ENCODE results near the gene ERGIC2. TPM values are rescaled to one million over a fixed set of nuclear protein-coding genes. Genes with fewer than 3 reads are reported as not detected.

ERGIC2 gene
- total RNA-seq, 5 donors from 2014 or later (not counting 1 experiment from before 2014, with no cell fraction given): 35.3 to 62.5 (median 50.5) TPM

DNA sequence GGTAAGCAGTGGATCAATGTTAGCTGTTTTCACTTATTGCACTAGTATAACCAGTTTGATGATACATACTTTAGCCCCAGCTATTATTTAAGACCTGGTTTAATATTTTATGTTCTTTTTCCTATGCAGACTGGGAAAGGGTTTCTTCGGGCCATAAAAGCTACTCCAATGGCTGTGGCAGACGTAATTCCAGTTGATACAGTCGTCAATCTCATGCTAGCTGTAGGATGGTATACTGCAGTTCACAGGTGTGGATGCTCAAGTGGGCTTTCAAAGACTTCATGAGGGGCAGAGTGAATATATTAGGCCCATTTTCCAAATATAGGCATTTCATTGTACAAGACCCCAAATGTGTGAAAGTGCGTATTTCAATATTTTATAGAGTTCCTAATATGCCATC lies 70.1 kb downstream of the ERGIC2 start:
- 100% methylated on average over 3 of the region's 4 CpGs for WGBS (ENCODE audit: insufficient coverage)
- Mint-ChIP-seq H3K4me3 (no peak overlapping the region), H3K9me3 (no peaks in the 10 kb centered on the region), H3K27me3 (no peaks in the 10 kb centered on the region), H3K27ac (no peak overlapping the region), H3K4me1 (no peaks in the 10 kb centered on the region), H3K36me3 (peaks cover 17% of the 10 kb centered on the region)
- Histone ChIP-seq H3K27ac (ENCODE audit: low read length) (no peak overlapping the region), H3K4me3 (ENCODE audit: control insufficient read depth in 1 of 2, extremely low read depth in 1 of 2, low read length in 1 of 2) (no peak overlapping the region), H3K36me3 (ENCODE audit: control insufficient read depth in 2 of 2, extremely low read depth in 1 of 2, insufficient read depth in 1 of 2, low read length in 1 of 2) (no peaks in the 10 kb centered on the region), H3K27me3 (replicated peaks in 1 of 2; ENCODE audit: control insufficient read depth in 2 of 2, extremely low read depth in 1 of 2, insufficient read depth in 2 of 2, low read length in 1 of 2) (no peaks in the 10 kb centered on the region), H3K4me1 (ENCODE audit: control insufficient read depth in 1 of 2, extremely low read depth in 1 of 2, insufficient read depth in 2 of 2, low read length in 2 of 2) (no peaks in the 10 kb centered on the region), H3K9me3 (no peaks in the 10 kb centered on the region)
- ATAC-seq (replicated peaks in 1 of 4) (no peak), DNase-seq (no peak)
- ChIA-PET POLR2A (interaction anchor here in 1 of 2 donors (0.6 kb wide), 1 partner anchor 18 kb away, joined by 3 read pairs; no protein-coding TSS in a partner anchor), CTCF (interaction anchor here in 1 of 2 donors (0.6 to 1.1 kb wide), 2 partner anchors 11 to 823 kb away, joined by 3 to 5 read pairs; no protein-coding TSS in a partner anchor)

DNA sequence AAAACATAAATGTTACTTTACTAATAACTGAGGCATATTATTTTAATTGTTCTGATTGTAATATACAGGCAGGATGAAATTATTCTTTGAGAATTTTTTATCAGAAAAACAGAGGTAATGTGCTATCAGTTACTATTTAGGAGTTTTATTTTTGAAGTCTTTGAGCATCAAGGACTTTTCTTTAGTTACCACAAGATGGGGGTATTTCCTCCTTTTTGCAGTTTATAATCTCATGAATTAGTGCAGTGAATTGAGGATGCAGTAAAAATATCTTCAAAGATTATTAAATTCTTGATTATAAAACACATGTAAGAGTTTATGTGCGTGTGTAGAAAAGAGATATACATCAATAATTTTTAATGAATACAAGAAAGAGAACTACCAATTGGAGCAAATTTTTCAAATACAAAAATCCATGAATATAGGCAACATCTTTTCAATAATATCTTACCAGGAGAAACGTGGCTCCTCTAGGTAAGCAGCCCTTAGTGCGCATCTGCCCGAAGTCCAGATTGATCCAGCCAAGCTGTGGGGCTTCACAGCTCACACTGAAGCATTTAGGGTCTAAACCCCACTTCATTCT lies 71.6 kb downstream of the ERGIC2 start:
- CTCF ChIA-PET: interaction anchor here in 1 of 2 donors (0.7 kb wide), 1 partner anchor 222 kb away, joined by 3 read pairs; no protein-coding TSS in a partner anchor
- Histone ChIP-seq H3K9me3 (no peaks in the 10 kb centered on the region), H3K4me1 (ENCODE audit: control insufficient read depth in 1 of 2, extremely low read depth in 1 of 2, insufficient read depth in 2 of 2, low read length in 2 of 2) (no peaks in the 10 kb centered on the region), H3K27ac (ENCODE audit: low read length) (no peak overlapping the region), H3K36me3 (ENCODE audit: control insufficient read depth in 2 of 2, extremely low read depth in 1 of 2, insufficient read depth in 1 of 2, low read length in 1 of 2) (no peaks in the 10 kb centered on the region), H3K4me3 (ENCODE audit: control insufficient read depth in 1 of 2, extremely low read depth in 1 of 2, low read length in 1 of 2) (no peak overlapping the region), H3K27me3 (replicated peaks in 1 of 2; ENCODE audit: control insufficient read depth in 2 of 2, extremely low read depth in 1 of 2, insufficient read depth in 2 of 2, low read length in 1 of 2) (no peaks in the 10 kb centered on the region)
- Mint-ChIP-seq H3K27me3 (no peaks in the 10 kb centered on the region), H3K36me3 (peaks cover 13% of the 10 kb centered on the region), H3K9me3 (no peaks in the 10 kb centered on the region), H3K27ac (no peak overlapping the region), H3K4me1 (no peaks in the 10 kb centered on the region), H3K4me3 (no peak overlapping the region)
- ATAC-seq (replicated peaks in 1 of 4) (no peak), DNase-seq (peak in 1 of 35 experiments; percentile 27)
- POLR2A ChIA-PET: no interaction called here
- no CpG with 5 or more reads among the region's 4 CpGs for WGBS (ENCODE audit: insufficient coverage)

DNA sequence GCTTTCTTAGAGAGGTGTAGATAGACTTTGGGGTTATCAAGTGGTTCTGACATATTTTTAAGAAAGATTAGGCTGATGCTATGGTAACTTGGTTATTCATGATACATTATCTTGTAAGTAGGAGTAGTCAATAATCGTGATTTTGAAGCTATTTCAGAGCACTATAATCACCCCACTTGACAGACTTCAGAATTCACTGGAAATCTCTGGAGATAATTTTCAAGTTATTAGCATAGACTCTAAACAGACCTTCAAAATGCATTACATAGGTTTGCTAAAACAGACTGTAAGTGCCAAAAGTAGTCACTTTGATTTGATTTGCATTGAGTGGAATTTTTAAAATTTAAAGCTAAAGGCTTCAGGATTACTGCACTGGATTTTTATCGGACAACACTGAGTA lies 74.3 kb downstream of the ERGIC2 start:
- Mint-ChIP-seq H3K27me3 (no peaks in the 10 kb centered on the region), H3K27ac (no peak overlapping the region), H3K4me1 (no peaks in the 10 kb centered on the region), H3K36me3 (peaks cover 17% of the 10 kb centered on the region), H3K9me3 (no peaks in the 10 kb centered on the region), H3K4me3 (no peak overlapping the region)
- no peaks in the 10 kb centered on the region for H3K4me1 ChIP-seq (ENCODE audit: control insufficient read depth in 1 of 2, extremely low read depth in 1 of 2, insufficient read depth in 2 of 2, low read length in 2 of 2)
- POLR2A ChIA-PET: interaction anchor here in 1 of 2 donors (0.6 kb wide), 1 partner anchor 257 kb away, joined by 5 read pairs; no protein-coding TSS in a partner anchor
- no peaks in the 10 kb centered on the region for H3K27me3 ChIP-seq (replicated peaks in 1 of 2; ENCODE audit: control insufficient read depth in 2 of 2, extremely low read depth in 1 of 2, insufficient read depth in 2 of 2, low read length in 1 of 2)
- CTCF ChIA-PET: interaction anchor here (0.6 to 2.6 kb wide), 3 partner anchors 10 to 218 kb away, joined by 3 to 11 read pairs (median 3); no protein-coding TSS in a partner anchor
- H3K9me3 ChIP-seq: no peaks in the 10 kb centered on the region
- no peak overlapping the region for H3K4me3 ChIP-seq (ENCODE audit: control insufficient read depth in 1 of 2, extremely low read depth in 1 of 2, low read length in 1 of 2)
- DNase-seq (no peak), ATAC-seq (replicated peaks in 1 of 4) (no peak)
- no peaks in the 10 kb centered on the region for H3K36me3 ChIP-seq (ENCODE audit: control insufficient read depth in 2 of 2, extremely low read depth in 1 of 2, insufficient read depth in 1 of 2, low read length in 1 of 2)
- no peak overlapping the region for H3K27ac ChIP-seq (ENCODE audit: low read length)
- no CpG with 5 or more reads among the region's 2 CpGs for WGBS (ENCODE audit: insufficient coverage)

DNA sequence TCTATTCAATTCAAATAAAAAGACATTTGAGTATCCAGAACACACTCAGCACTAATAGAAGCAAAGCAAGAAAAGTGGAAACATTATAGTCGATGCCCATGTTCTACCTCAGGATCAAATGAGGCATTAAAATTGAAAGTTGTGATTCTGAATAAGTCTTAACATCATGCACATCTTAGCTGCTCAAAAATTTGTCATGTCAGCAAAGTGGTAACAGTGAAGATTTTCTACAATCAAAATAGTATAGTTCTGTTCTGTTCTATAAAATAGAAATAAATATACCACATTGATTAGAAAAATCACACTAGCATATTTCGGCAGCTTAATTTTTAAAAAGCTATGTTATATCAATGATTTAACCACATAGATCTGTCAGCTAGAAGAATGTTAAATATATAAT lies 74.7 kb downstream of the ERGIC2 start:
- ChIA-PET POLR2A (interaction anchor here in 1 of 2 donors (0.6 kb wide), 1 partner anchor 257 kb away, joined by 5 read pairs; no protein-coding TSS in a partner anchor), CTCF (interaction anchor here (0.7 to 2.6 kb wide), 3 partner anchors 11 to 1573 kb away, joined by 3 to 11 read pairs (median 5); no protein-coding TSS in a partner anchor)
- H3K9me3 ChIP-seq: no peaks in the 10 kb centered on the region
- no peak overlapping the region for H3K27ac Mint-ChIP-seq
- no peak overlapping the region for H3K4me3 ChIP-seq (ENCODE audit: control insufficient read depth in 1 of 2, extremely low read depth in 1 of 2, low read length in 1 of 2)
- no peak for ATAC-seq (replicated peaks in 1 of 4)
- no peaks in the 10 kb centered on the region for H3K27me3 Mint-ChIP-seq
- H3K36me3 ChIP-seq (ENCODE audit: control insufficient read depth in 2 of 2, extremely low read depth in 1 of 2, insufficient read depth in 1 of 2, low read length in 1 of 2): no peaks in the 10 kb centered on the region
- H3K4me1 ChIP-seq (ENCODE audit: control insufficient read depth in 1 of 2, extremely low read depth in 1 of 2, insufficient read depth in 2 of 2, low read length in 2 of 2): no peaks in the 10 kb centered on the region
- no peaks in the 10 kb centered on the region for H3K4me1 Mint-ChIP-seq
- H3K27me3 ChIP-seq (replicated peaks in 1 of 2; ENCODE audit: control insufficient read depth in 2 of 2, extremely low read depth in 1 of 2, insufficient read depth in 2 of 2, low read length in 1 of 2): no peaks in the 10 kb centered on the region
- peaks cover 17% of the 10 kb centered on the region for H3K36me3 Mint-ChIP-seq
- DNase-seq: no peak
- no peak overlapping the region for H3K4me3 Mint-ChIP-seq
- no peaks in the 10 kb centered on the region for H3K9me3 Mint-ChIP-seq
- WGBS (ENCODE audit: insufficient coverage): no CpG with 5 or more reads among the region's 2 CpGs
- H3K27ac ChIP-seq (ENCODE audit: low read length): no peak overlapping the region

DNA sequence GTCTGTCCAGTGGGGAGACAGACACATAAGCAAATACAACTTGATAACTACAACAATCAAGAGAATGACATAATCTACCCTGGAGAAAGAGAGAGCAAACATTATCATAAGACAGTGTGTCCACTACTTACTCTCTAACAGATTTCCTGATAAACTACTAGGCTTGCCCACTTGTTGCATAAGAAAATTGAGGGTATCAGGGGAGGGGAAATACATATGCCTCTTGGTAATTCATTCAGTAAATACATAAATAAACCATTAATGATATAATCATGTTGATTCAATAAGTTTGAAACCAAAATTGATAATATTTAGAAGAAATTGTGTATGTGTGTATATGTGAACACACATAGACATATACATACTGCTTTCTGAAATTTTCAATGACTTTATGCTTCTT lies 76.6 kb downstream of the ERGIC2 start:
- ChIA-PET POLR2A (interaction anchor here in 1 of 2 donors (0.7 kb wide), 1 partner anchor 1506 kb away, joined by 4 read pairs; no protein-coding TSS in a partner anchor), CTCF (interaction anchor here in 1 of 2 donors (0.5 kb wide), 1 partner anchor 90 kb away, joined by 4 read pairs; no protein-coding TSS in a partner anchor)
- ATAC-seq (replicated peaks in 1 of 4): no peak
- Histone ChIP-seq H3K4me1 (ENCODE audit: control insufficient read depth in 1 of 2, extremely low read depth in 1 of 2, insufficient read depth in 2 of 2, low read length in 2 of 2) (no peaks in the 10 kb centered on the region), H3K36me3 (ENCODE audit: control insufficient read depth in 2 of 2, extremely low read depth in 1 of 2, insufficient read depth in 1 of 2, low read length in 1 of 2) (no peaks in the 10 kb centered on the region), H3K9me3 (no peaks in the 10 kb centered on the region), H3K4me3 (ENCODE audit: control insufficient read depth in 1 of 2, extremely low read depth in 1 of 2, low read length in 1 of 2) (no peak overlapping the region), H3K27me3 (replicated peaks in 1 of 2; ENCODE audit: control insufficient read depth in 2 of 2, extremely low read depth in 1 of 2, insufficient read depth in 2 of 2, low read length in 1 of 2) (no peaks in the 10 kb centered on the region), H3K27ac (ENCODE audit: low read length) (no peak overlapping the region)
- no peak overlapping the region for H3K4me3 Mint-ChIP-seq
- no peaks in the 10 kb centered on the region for H3K9me3 Mint-ChIP-seq
- no peak for DNase-seq
- H3K36me3 Mint-ChIP-seq: peaks cover 12% of the 10 kb centered on the region
- no peaks in the 10 kb centered on the region for H3K27me3 Mint-ChIP-seq
- no peaks in the 10 kb centered on the region for H3K4me1 Mint-ChIP-seq
- H3K27ac Mint-ChIP-seq: no peak overlapping the region

DNA sequence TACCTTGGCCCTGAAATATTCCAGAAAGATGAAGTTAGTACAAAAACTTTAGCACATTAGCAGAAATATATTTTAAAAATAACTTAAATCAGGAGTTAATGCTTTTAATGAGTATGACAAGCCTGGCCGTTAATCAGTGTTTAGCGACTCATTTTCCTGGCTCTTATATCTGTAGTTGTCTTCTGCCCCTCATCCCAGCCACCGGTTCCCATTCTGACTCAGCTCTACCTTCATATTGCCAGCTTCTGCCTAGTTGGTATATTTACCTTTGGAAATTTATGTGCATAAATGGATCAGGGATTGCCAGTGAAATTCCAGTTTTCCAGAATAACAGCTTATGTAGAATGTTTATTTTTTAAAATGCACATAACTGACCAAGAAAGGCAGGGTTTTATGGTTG lies 79.9 kb downstream of the ERGIC2 start:
- no peaks in the 10 kb centered on the region for H3K27me3 Mint-ChIP-seq
- ATAC-seq (replicated peaks in 1 of 4) (no peak), DNase-seq (no peak)
- ChIA-PET POLR2A (no interaction called here), CTCF (no interaction called here)
- Histone ChIP-seq H3K4me1 (ENCODE audit: control insufficient read depth in 1 of 2, extremely low read depth in 1 of 2, insufficient read depth in 2 of 2, low read length in 2 of 2) (no peaks in the 10 kb centered on the region), H3K9me3 (no peaks in the 10 kb centered on the region), H3K36me3 (ENCODE audit: control insufficient read depth in 2 of 2, extremely low read depth in 1 of 2, insufficient read depth in 1 of 2, low read length in 1 of 2) (no peaks in the 10 kb centered on the region), H3K27ac (ENCODE audit: low read length) (no peak overlapping the region), H3K27me3 (replicated peaks in 1 of 2; ENCODE audit: control insufficient read depth in 2 of 2, extremely low read depth in 1 of 2, insufficient read depth in 2 of 2, low read length in 1 of 2) (no peaks in the 10 kb centered on the region), H3K4me3 (ENCODE audit: control insufficient read depth in 1 of 2, extremely low read depth in 1 of 2, low read length in 1 of 2) (no peak overlapping the region)
- no CpG with 5 or more reads among the region's 3 CpGs for WGBS (ENCODE audit: insufficient coverage)
- H3K27ac Mint-ChIP-seq: no peak overlapping the region
- H3K9me3 Mint-ChIP-seq: no peaks in the 10 kb centered on the region
- H3K4me3 Mint-ChIP-seq: no peak overlapping the region
- H3K4me1 Mint-ChIP-seq: no peaks in the 10 kb centered on the region
- peaks cover 7% of the 10 kb centered on the region for H3K36me3 Mint-ChIP-seq

All from T-cell (primary cell).